K562 (cell line): Measurements from ENCODE around the gene TMEM150A. TPM values are rescaled to one million over a fixed set of nuclear protein-coding genes. Genes with fewer than 3 reads are reported as not detected.

Experiments
- BDP1 ChIP-seq: IDR thresholded peaks from 3 replicates; pipeline ENCODE4 v1.6.1; 2011; ENCODE audit not compliant: insufficient read length, insufficient read depth
- CBX2 ChIP-seq: fragments of 200-600 bp; sonication (generic); IDR thresholded peaks from one replicate; pipeline ENCODE4 v1.6.1; 2012; ENCODE audit warnings: mild to moderate bottlenecking, low read length, inconsistent platforms; ENCODE audit not compliant: insufficient read depth, poor library complexity, severe bottlenecking
- EP400 ChIP-seq: fragments of 450-650 bp; IDR thresholded peaks from 2 replicates; pipeline ENCODE4 v1.6.1; 2017; ENCODE audit warnings: antibody characterized with exemption, mild to moderate bottlenecking, moderate library complexity
- HLTF ChIP-seq: fragments of 450-650 bp; IDR thresholded peaks from 2 replicates; pipeline ENCODE4 v1.6.1; 2016
- HNRNPK ChIP-seq: fragments of 200-400 bp; formaldehyde crosslinking; IDR thresholded peaks from one replicate; pipeline ENCODE4 v1.6.1; 2018; ENCODE audit warnings: mild to moderate bottlenecking, low read depth, low read length; ENCODE audit not compliant: poor library complexity, severe bottlenecking
- MBD2 ChIP-seq: sonication (generic); IDR thresholded peaks from 2 replicates; pipeline ENCODE4 v1.6.1; 2016; ENCODE audit warnings: low read depth, borderline replicate concordance
- NR2C2 ChIP-seq, 2 experiments: fragments of 200-800 bp in 1 of 2; sonication (Bioruptor generic) in 1 of 2; sonication (generic) in 1 of 2; formaldehyde crosslinking in 1 of 2; IDR thresholded peaks; 2 replicates each; pipeline versions ENCODE4 v1.6.1 to v1.8.0; 2016 to 2022; ENCODE audit warnings: mild to moderate bottlenecking in 1 of 2, missing compliant biosample characterization in 1 of 2, missing genetic modification characterization in 1 of 2, missing genetic modification reagents in 1 of 2
- SMC3 ChIP-seq: conservative IDR thresholded peaks from 2 replicates; pipeline ENCODE4 v1.6.1; 2011; ENCODE audit warnings: low read depth, low read length, improper control_type of control experiment; ENCODE audit not compliant: insufficient read depth
- UBTF ChIP-seq, 2 experiments: IDR thresholded peaks; 2 replicates each; pipeline ENCODE4 v1.6.1; 2012; ENCODE audit warnings: improper control_type of control experiment in 2 of 2, low read depth in 2 of 2, low read length in 2 of 2, borderline replicate concordance in 1 of 2
- ZKSCAN1 ChIP-seq: fragments of 150-350 bp; IDR thresholded peaks from 2 replicates; pipeline ENCODE4 v1.6.1; 2016; ENCODE audit warnings: low read depth, low read length
- ZNF124 ChIP-seq: sonication (generic); formaldehyde crosslinking; IDR thresholded peaks from 2 replicates; pipeline ENCODE4 v1.8.1; 2022; ENCODE audit warnings: missing genetic modification reagents
- ZNF445 ChIP-seq: fragments of 250-450 bp; sonication (Bioruptor Pico); IDR thresholded peaks from 2 replicates; pipeline ENCODE4 v1.4.0; 2020; ENCODE audit warnings: low read depth, mild to moderate bottlenecking, moderate library complexity
- ZNF778 ChIP-seq: fragments of 450-650 bp; formaldehyde crosslinking; IDR thresholded peaks from 2 replicates; pipeline ENCODE4 v1.4.0; 2020; ENCODE audit warnings: mild to moderate bottlenecking, moderate library complexity
- polyA plus RNA-seq, 8 experiments: library from polyadenylated mRNA; depleted of rRNA in 4 of 8; stranded (reverse) in 5 of 8; unstranded in 3 of 8; fragments of >200 nt; fragmentation: Nextera tagmentation in 2 of 8; fragmentation: Illumina TruSeq in 1 of 8; extraction: Ambion mirVana in 2 of 8; extraction: Trizol in 1 of 8; gene quantifications; 2 replicates each; pipeline versions ENCODE4 v1.2.1 to v1.2.3, GENCODE V29; 2011 to 2014; ENCODE audit warnings: inconsistent platforms in 1 of 8, missing spikeins in 1 of 8
- total RNA-seq, 7 experiments: library from RNA; depleted of rRNA in 6 of 7; stranded (reverse); fragments of >200 nt in 6 of 7; fragmentation: Illumina TruSeq in 2 of 7; extraction: Trizol in 2 of 7; gene quantifications; 2 replicates each; pipeline versions ENCODE4 v1.2.1 to v1.2.3, GENCODE V29; 2011 to 2021; ENCODE audit warnings: low replicate concordance in 1 of 7
- TF ChIP-seq, protein P1 (sequence below): fragments of 450-650 bp; IDR thresholded peaks from 2 replicates; pipeline ENCODE4 v1.6.1; 2017; ENCODE audit warnings: antibody characterized with exemption, mild to moderate bottlenecking
- TF ChIP-seq, protein P2 (sequence below): fragments of 200-400 bp; formaldehyde crosslinking; IDR thresholded peaks from 2 replicates; pipeline ENCODE4 v1.6.1; 2017; ENCODE audit warnings: mild to moderate bottlenecking, low read depth, low read length, moderate library complexity
- TF ChIP-seq, protein P3 (sequence below): IDR thresholded peaks from 2 replicates; pipeline ENCODE4 v1.6.1; 2014; ENCODE audit warnings: antibody characterized with exemption

TMEM150A gene
- total and polyA plus RNA-seq, 9 of the 15 experiments (the other 6 are each of a cell fraction or from before 2014, with no cell fraction given): 3.9 to 17.1 (median 8.4) TPM

- TF ChIP-seq, protein P1, sequence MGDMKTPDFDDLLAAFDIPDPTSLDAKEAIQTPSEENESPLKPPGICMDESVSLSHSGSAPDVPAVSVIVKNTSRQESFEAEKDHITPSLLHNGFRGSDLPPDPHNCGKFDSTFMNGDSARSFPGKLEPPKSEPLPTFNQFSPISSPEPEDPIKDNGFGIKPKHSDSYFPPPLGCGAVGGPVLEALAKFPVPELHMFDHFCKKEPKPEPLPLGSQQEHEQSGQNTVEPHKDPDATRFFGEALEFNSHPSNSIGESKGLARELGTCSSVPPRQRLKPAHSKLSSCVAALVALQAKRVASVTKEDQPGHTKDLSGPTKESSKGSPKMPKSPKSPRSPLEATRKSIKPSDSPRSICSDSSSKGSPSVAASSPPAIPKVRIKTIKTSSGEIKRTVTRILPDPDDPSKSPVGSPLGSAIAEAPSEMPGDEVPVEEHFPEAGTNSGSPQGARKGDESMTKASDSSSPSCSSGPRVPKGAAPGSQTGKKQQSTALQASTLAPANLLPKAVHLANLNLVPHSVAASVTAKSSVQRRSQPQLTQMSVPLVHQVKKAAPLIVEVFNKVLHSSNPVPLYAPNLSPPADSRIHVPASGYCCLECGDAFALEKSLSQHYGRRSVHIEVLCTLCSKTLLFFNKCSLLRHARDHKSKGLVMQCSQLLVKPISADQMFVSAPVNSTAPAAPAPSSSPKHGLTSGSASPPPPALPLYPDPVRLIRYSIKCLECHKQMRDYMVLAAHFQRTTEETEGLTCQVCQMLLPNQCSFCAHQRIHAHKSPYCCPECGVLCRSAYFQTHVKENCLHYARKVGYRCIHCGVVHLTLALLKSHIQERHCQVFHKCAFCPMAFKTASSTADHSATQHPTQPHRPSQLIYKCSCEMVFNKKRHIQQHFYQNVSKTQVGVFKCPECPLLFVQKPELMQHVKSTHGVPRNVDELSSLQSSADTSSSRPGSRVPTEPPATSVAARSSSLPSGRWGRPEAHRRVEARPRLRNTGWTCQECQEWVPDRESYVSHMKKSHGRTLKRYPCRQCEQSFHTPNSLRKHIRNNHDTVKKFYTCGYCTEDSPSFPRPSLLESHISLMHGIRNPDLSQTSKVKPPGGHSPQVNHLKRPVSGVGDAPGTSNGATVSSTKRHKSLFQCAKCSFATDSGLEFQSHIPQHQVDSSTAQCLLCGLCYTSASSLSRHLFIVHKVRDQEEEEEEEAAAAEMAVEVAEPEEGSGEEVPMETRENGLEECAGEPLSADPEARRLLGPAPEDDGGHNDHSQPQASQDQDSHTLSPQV: peak; percentile 26; the same call in 1 of the 2 replicates
- TF ChIP-seq SMC3: no peak
- no peak for TF ChIP-seq BDP1
- no peak for TF ChIP-seq ZKSCAN1
- peak; percentile 96 for TF ChIP-seq MBD2
- TF ChIP-seq CBX2: no peak
- TF ChIP-seq ZNF778: no peak
- TF ChIP-seq, protein P2, sequence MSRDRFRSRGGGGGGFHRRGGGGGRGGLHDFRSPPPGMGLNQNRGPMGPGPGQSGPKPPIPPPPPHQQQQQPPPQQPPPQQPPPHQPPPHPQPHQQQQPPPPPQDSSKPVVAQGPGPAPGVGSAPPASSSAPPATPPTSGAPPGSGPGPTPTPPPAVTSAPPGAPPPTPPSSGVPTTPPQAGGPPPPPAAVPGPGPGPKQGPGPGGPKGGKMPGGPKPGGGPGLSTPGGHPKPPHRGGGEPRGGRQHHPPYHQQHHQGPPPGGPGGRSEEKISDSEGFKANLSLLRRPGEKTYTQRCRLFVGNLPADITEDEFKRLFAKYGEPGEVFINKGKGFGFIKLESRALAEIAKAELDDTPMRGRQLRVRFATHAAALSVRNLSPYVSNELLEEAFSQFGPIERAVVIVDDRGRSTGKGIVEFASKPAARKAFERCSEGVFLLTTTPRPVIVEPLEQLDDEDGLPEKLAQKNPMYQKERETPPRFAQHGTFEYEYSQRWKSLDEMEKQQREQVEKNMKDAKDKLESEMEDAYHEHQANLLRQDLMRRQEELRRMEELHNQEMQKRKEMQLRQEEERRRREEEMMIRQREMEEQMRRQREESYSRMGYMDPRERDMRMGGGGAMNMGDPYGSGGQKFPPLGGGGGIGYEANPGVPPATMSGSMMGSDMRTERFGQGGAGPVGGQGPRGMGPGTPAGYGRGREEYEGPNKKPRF: no peak
- no peak for TF ChIP-seq ZNF445 (CRISPR knock-in tag)
- no peak for TF ChIP-seq HLTF
- TF ChIP-seq, protein P3, sequence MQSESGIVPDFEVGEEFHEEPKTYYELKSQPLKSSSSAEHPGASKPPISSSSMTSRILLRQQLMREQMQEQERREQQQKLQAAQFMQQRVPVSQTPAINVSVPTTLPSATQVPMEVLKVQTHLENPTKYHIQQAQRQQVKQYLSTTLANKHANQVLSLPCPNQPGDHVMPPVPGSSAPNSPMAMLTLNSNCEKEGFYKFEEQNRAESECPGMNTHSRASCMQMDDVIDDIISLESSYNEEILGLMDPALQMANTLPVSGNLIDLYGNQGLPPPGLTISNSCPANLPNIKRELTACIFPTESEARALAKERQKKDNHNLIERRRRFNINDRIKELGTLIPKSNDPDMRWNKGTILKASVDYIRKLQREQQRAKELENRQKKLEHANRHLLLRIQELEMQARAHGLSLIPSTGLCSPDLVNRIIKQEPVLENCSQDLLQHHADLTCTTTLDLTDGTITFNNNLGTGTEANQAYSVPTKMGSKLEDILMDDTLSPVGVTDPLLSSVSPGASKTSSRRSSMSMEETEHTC: peak; percentile 53
- TF ChIP-seq EP400: peak; percentile 89
- no peak for TF ChIP-seq NR2C2 (CRISPR knock-in tag; IDR thresholded peaks at IDR 0.05)
- peak; percentile 45; the same call in 1 of the 2 replicates for TF ChIP-seq NR2C2 (tag; IDR thresholded peaks at IDR 0.05)
- 0 out of 4 replicates have a peak, but pooled peaks of 1 of the 2 experiments have one; percentile 53 for TF ChIP-seq UBTF (IDR thresholded peaks at IDR 0.05; ENCODE audit: borderline replicate concordance in 1 of 2, low read depth in 2 of 2, low read length in 2 of 2)
- no peak for TF ChIP-seq HNRNPK
- TF ChIP-seq ZNF124 (CRISPR knock-in tag): no peak
Measured at GRCh38 chr2:85595301-85596025, 7.0 kb downstream of the TMEM150A start, which contains the start of gene RNF181 (continued).
